Gastroesophageal sphincter (tissue), 4 donors: ENCODE measurements around the gene MYD88. TPM values are rescaled to one million over a fixed set of nuclear protein-coding genes. Genes with fewer than 3 reads are reported as not detected.

Experiments used
- ATAC-seq: fragments of 150-250 bp; one replicate; pipeline ENCODE4 v1.9.1; 2016; ENCODE audit warnings: mild to moderate bottlenecking, moderate library complexity
- H3K27ac ChIP-seq, 4 donors: fragments of 200-600 bp; sonication (generic) in 3 of 4; 1 replicate in 3 of 4; 2 replicates in 1 of 4; pipeline ENCODE4 v1.5.1; 2016 to 2019
- H3K27me3 ChIP-seq: fragments of 200-600 bp; sonication (generic); one replicate; pipeline ENCODE4 v1.5.1; 2019
- H3K36me3 ChIP-seq, 2 donors: fragments of 200-600 bp; sonication (generic); one replicate each; pipeline ENCODE4 v1.5.1; 2019; ENCODE audit warnings: control low read depth in 1 of 2
- H3K4me1 ChIP-seq, 3 donors: fragments of 200-600 bp; sonication (generic); 1 replicate in 2 of 3; 2 replicates in 1 of 3; pipeline ENCODE4 v1.5.1; 2016 to 2019; ENCODE audit warnings: control low read depth in 2 of 3
- H3K4me3 ChIP-seq, 2 donors: fragments of 200-600 bp; sonication (generic); one replicate each; pipeline ENCODE4 v1.5.1; 2019; ENCODE audit warnings: mild to moderate bottlenecking in 1 of 2, moderate library complexity in 1 of 2
- H3K9me3 ChIP-seq, 3 donors: fragments of 200-600 bp; sonication (generic); one replicate each; pipeline ENCODE4 v1.5.1; 2017 to 2019; ENCODE audit warnings: control low read depth in 2 of 3
- EP300 ChIP-seq: sonication (generic); formaldehyde crosslinking; IDR thresholded peaks from one replicate; pipeline ENCODE4 v1.6.1; 2017; ENCODE audit warnings: antibody characterized with exemption, mild to moderate bottlenecking
- POLR2A ChIP-seq, 2 donors: fragments of 450-650 bp; IDR thresholded peaks; one replicate each; pipeline ENCODE4 v1.6.1; 2017; ENCODE audit warnings: antibody characterized with exemption in 2 of 2, mild to moderate bottlenecking in 2 of 2, moderate library complexity in 1 of 2
- POLR2AphosphoS5 ChIP-seq: sonication (generic); formaldehyde crosslinking; IDR thresholded peaks from one replicate; pipeline ENCODE4 v1.6.1; 2017; ENCODE audit warnings: antibody characterized with exemption
- WGBS, 2 donors: methylation state at CpG; one replicate each; pipeline ENCODE4 v1.1.5; 2018; ENCODE audit warnings: low coverage in 1 of 2; 5-methylcytosine and 5-hydroxymethylcytosine counted together
- total RNA-seq, 4 donors: library from RNA; depleted of rRNA; stranded (reverse); fragments of >200 nt; gene quantifications; one replicate each; pipeline ENCODE4 v1.1.0, GENCODE V29; 2016
- TF ChIP-seq, protein P1 (sequence below), 4 experiments: fragments of 200-600 bp in 2 of 4; fragments of 450-650 bp in 2 of 4; sonication (generic) in 1 of 4; IDR thresholded peaks; one replicate each; pipeline ENCODE4 v1.5.1; 2017 to 2019; ENCODE audit warnings: antibody characterized with exemption in 4 of 4, mild to moderate bottlenecking in 2 of 4, moderate library complexity in 2 of 4

Gene MYD88
- total RNA-seq, 4 donors from 2014 or later: 18.5 to 36.8 (median 29.6) TPM

DNA sequence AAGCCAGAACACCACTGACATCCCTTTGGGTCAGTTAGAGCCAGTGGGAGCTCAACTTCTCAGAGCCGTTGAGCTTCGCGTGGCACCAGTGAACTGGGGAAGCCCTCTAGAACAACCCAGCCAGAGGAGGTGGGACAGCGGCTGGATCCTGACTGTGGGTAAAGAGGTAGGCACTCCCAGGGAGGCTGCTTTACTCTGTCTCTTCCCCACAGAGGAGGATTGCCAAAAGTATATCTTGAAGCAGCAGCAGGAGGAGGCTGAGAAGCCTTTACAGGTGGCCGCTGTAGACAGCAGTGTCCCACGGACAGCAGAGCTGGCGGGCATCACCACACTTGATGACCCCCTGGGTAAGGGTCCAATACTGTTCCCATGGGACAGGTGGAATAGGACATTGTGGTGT is 1.2 kb downstream of the MYD88 start:
- H3K27ac ChIP-seq: peak overlapping the region in 3 of 4 donors; percentile 87 to 96 (median 94)
- no peaks in the 10 kb centered on the region for H3K27me3 ChIP-seq
- peaks cover 5 to 45% (median 18%) of the 10 kb centered on the region in 3 donors for H3K4me1 ChIP-seq
- no peak for ATAC-seq
- no peaks in the 10 kb centered on the region for H3K9me3 ChIP-seq
- peak overlapping the region; percentile 76 to 96 for H3K4me3 ChIP-seq
- H3K36me3 ChIP-seq: peaks cover 0 to 32% of the 10 kb centered on the region in 2 donors
- WGBS, 2 donors: 80% methylated on average over 3 of the region's 7 CpGs; no CpG with 5 or more reads in 1 of the 2 donors
- TF ChIP-seq POLR2AphosphoS5: no peak
- no peak for TF ChIP-seq POLR2A (IDR thresholded peaks at IDR 0.05)
- TF ChIP-seq EP300: no peak
- TF ChIP-seq, protein P1, sequence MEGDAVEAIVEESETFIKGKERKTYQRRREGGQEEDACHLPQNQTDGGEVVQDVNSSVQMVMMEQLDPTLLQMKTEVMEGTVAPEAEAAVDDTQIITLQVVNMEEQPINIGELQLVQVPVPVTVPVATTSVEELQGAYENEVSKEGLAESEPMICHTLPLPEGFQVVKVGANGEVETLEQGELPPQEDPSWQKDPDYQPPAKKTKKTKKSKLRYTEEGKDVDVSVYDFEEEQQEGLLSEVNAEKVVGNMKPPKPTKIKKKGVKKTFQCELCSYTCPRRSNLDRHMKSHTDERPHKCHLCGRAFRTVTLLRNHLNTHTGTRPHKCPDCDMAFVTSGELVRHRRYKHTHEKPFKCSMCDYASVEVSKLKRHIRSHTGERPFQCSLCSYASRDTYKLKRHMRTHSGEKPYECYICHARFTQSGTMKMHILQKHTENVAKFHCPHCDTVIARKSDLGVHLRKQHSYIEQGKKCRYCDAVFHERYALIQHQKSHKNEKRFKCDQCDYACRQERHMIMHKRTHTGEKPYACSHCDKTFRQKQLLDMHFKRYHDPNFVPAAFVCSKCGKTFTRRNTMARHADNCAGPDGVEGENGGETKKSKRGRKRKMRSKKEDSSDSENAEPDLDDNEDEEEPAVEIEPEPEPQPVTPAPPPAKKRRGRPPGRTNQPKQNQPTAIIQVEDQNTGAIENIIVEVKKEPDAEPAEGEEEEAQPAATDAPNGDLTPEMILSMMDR (IDR thresholded peaks at IDR 0.05): no peak

DNA sequence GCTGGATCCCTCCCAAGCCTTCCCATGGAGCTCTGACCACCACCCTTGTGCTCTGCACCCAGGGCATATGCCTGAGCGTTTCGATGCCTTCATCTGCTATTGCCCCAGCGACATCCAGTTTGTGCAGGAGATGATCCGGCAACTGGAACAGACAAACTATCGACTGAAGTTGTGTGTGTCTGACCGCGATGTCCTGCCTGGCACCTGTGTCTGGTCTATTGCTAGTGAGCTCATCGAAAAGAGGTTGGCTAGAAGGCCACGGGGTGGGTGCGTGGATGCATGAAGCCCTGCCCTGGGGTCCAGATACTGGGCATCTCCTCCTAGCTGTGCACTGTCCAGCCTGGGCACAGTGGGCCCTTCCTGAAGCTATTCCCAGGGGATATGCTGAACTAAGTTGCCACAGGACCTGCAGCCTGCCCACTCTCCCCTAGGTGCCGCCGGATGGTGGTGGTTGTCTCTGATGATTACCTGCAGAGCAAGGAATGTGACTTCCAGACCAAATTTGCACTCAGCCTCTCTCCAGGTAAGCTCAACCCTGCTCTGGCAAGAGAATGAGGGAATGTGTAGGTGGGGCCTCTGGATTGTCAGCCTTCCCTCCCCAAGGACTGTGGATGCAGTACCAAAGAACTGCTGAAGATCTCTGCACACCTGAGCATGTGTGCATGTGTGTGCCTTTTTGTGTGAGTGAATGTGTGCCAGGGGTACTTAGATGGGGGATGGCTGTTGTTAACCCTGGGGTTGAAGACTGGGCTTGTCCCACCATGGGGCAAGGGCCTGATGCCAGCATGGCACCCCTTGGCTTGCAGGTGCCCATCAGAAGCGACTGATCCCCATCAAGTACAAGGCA is 2.1 kb downstream of the MYD88 start:
- H3K4me3 ChIP-seq: no peak overlapping the region
- H3K27me3 ChIP-seq: no peaks in the 10 kb centered on the region
- H3K36me3 ChIP-seq: peaks cover 0 to 24% of the 10 kb centered on the region in 2 donors
- 100% methylated on average over 3 of the region's 13 CpGs; no CpG with 5 or more reads in 1 of the 2 donors for WGBS, 2 donors
- peaks cover 5 to 36% (median 10%) of the 10 kb centered on the region in 3 donors for H3K4me1 ChIP-seq
- H3K27ac ChIP-seq: no peak overlapping the region
- ATAC-seq: no peak
- no peak for TF ChIP-seq POLR2A (IDR thresholded peaks at IDR 0.05)
- TF ChIP-seq POLR2AphosphoS5: no peak
- TF ChIP-seq, protein P1 (IDR thresholded peaks at IDR 0.05): no peak
- no peak for TF ChIP-seq EP300
- H3K9me3 ChIP-seq: no peaks in the 10 kb centered on the region

DNA sequence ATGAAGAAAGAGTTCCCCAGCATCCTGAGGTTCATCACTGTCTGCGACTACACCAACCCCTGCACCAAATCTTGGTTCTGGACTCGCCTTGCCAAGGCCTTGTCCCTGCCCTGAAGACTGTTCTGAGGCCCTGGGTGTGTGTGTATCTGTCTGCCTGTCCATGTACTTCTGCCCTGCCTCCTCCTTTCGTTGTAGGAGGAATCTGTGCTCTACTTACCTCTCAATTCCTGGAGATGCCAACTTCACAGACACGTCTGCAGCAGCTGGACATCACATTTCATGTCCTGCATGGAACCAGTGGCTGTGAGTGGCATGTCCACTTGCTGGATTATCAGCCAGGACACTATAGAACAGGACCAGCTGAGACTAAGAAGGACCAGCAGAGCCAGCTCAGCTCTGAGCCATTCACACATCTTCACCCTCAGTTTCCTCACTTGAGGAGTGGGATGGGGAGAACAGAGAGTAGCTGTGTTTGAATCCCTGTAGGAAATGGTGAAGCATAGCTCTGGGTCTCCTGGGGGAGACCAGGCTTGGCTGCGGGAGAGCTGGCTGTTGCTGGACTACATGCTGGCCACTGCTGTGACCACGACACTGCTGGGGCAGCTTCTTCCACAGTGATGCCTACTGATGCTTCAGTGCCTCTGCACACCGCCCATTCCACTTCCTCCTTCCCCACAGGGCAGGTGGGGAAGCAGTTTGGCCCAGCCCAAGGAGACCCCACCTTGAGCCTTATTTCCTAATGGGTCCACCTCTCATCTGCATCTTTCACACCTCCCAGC is 2.9 kb downstream of the MYD88 start:
- Histone ChIP-seq H3K4me3 (no peak overlapping the region), H3K9me3 (peaks cover 0 to 4% (median 0%) of the 10 kb centered on the region in 3 donors), H3K36me3 (peaks cover 0 to 24% of the 10 kb centered on the region in 2 donors), H3K27ac (no peak overlapping the region), H3K27me3 (no peaks in the 10 kb centered on the region), H3K4me1 (peaks cover 5 to 28% (median 8%) of the 10 kb centered on the region in 3 donors)
- TF ChIP-seq, protein P1 (IDR thresholded peaks at IDR 0.05): no peak
- no peak for TF ChIP-seq POLR2AphosphoS5
- no peak for TF ChIP-seq EP300
- TF ChIP-seq POLR2A (IDR thresholded peaks at IDR 0.05): no peak
- WGBS, 2 donors: 96 to 100% methylated on average over 1 to 4 of the region's 7 CpGs
- no peak for ATAC-seq

DNA sequence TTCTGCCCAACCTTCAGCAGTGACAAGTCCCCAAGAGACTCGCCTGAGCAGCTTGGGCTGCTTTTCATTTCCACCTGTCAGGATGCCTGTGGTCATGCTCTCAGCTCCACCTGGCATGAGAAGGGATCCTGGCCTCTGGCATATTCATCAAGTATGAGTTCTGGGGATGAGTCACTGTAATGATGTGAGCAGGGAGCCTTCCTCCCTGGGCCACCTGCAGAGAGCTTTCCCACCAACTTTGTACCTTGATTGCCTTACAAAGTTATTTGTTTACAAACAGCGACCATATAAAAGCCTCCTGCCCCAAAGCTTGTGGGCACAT is 3.5 kb downstream of the MYD88 start:
- TF ChIP-seq POLR2AphosphoS5 (no peak), POLR2A (IDR thresholded peaks at IDR 0.05) (no peak), EP300 (no peak)
- TF ChIP-seq, protein P1 (IDR thresholded peaks at IDR 0.05): no peak
- no peak overlapping the region for H3K4me3 ChIP-seq
- peaks cover 5 to 28% (median 8%) of the 10 kb centered on the region in 3 donors for H3K4me1 ChIP-seq
- H3K27ac ChIP-seq: no peak overlapping the region
- 100% methylated on average over 1 of the region's 2 CpGs; no CpG with 5 or more reads in 1 of the 2 donors for WGBS, 2 donors
- no peaks in the 10 kb centered on the region for H3K27me3 ChIP-seq
- H3K9me3 ChIP-seq: peaks cover 0 to 4% (median 0%) of the 10 kb centered on the region in 3 donors
- peaks cover 0 to 24% of the 10 kb centered on the region in 2 donors for H3K36me3 ChIP-seq
- ATAC-seq: no peak
